EH (cell line): ENCODE results near the gene DNAJB9.
"Not testable (repeated sequence)": the region's sequence is repeated elsewhere in the genome, so short reads cannot be mapped to it uniquely, and the experiment has no call there.

Experiments used
- DNase-seq: peaks from one replicate; pipeline ENCODE4 v3.0.0-alpha.2; 2015; ENCODE audit warnings: low read depth

The DNAJB9 gene

DNA sequence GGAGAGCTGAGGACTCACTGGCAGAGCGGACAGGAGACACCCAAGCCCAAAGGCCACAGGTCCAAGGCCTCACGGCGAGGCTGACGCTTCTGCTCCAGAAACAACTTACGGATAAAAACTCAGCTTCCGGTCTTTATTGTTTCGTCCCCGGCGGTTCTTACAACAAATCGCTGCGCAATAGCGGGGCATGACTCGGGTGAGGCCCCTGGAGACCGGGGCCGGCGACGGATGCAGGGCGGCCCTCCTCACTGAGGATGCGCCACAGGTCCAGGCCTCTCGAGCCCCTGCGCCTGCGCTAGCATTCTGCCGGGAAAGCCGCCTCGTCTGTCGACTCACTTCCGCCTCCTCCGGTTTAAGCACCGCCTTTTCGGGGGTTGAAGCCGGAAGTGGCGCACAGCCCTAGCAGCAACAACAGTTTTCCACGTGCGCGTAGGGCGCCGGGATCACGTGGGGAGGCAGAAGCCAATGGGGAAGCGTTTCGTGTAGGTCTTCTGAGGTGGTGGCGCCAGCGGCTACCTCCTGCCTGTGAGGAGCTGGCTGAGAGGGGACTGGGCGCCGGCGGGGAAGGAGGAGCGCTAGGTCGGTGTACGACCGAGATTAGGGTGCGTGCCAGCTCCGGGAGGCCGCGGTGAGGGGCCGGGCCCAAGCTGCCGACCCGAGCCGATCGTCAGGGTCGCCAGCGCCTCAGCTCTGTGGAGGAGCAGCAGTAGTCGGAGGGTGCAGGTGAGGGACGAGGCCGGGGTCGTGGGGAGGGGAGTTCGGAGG, at the start of gene DNAJB9, which contains the start of gene THAP5:
Gene DNAJB9 (plus strand): TSS at position 494 of the 765 bp plus-strand sequence. CDS start 1,853 bp downstream, outside the sequence.
Gene THAP5 (minus strand): TSS at position 326 of the 765 bp plus-strand sequence. CDS start 137 bp downstream, at position 189.
- DNase-seq: peak; percentile 100

DNA sequence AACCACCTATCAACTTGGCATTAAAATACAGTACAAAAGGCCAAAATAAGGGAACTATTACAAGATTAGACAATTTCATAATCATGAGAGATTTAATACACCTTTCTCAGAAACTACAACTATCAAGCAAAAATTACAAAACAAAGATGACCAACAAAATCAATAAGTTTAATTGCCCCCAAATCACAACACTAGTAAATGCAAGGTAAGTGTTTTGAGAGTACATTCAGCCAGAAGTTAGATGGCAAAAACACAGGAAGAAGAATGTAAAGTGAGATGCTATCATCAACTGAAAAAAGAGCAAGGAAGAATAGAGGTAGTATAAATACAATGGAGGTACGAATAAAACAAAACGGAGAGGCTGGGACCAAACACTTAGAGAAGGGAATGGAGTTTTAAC, 46.9 kb upstream of the DNAJB9 start:
- no peak for DNase-seq

DNA sequence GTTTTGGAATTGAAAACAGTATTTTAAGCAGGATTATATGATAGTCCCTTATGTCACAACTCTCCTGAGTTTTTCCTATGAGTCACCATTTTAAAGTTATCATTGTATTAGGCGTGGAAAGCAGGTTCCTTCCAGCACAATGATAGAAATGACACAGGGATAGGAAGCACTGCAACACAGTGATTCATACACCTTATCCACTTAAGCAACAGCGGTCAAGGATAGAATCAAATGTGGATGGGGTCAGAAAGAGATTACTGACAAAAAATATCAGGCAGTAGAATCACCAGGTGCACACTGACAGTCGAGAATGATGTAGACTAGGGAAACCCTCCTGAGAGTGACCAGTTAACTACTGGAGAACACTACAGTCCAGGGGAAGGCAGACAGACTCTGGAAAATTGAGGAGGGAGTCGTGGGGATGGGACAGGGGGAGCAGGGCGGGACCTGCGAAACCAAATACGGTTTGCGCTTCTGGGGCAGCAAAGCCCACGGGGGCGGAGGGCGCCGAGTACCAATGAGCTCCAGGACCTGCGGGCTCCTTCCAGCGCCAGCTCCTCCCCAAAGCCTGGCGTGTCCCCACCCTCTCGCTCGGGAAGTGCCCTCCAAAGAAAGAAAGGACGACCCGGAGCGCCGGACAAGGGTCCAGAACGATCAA, 44.2 kb upstream of the DNAJB9 start:
- DNase-seq: peak; percentile 89

DNA sequence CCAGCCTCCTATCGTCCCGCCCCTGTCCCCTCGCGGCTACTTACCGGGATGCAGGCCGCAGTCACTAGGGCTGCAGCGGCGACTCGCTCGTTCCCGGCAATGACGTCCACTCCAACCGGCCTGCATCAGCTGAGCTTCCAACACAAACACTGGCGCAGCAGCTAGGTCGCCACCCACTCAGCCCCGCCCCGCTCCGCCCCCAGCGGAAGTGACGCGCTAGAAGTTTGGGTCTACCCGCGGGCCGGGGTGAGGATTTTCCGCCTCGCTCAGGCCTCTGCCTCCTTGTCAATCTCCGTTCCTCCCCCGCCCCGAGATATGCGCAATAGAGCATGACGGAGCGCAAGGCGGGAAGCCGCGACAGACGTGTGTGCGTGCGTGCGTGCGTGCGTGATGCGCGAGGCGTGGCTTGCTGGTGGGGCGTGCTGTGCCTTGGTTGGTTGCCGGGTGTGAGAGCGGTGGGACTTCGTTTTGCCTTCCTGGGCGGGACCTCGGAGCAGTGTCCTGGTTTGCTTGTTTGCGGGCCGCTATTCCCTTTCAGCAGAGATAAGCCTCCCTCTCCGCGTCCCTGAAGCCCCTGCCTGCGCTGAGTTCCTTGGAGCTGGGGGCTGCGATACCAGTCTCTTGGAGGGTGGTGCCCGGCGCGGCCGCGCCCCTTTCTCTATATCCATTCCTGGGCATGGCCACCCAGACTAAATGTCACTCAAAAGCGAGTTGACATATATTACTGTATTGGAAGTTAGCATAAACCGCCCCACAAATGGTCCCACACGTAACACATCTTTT, 43.5 kb upstream of the DNAJB9 start, which contains the start of gene PNPLA8:
Gene PNPLA8 (minus strand): TSS at position 151 of the 783 bp plus-strand sequence. CDS start 10,644 bp downstream, outside the sequence.
- peak; percentile 100 for DNase-seq

DNA sequence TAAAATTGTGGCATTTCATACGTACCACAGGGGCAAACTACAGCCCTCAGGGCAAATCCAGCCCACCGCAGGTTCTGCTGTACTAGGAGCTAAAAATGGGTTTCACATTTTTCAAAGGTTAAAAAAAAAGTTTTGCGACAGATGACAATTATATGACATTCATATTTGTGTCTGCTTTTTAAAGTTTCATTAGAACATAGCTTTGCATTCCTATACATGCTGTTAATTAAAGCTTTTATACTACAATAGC, 43.0 kb upstream of the DNAJB9 start:
- no peak for DNase-seq

DNA sequence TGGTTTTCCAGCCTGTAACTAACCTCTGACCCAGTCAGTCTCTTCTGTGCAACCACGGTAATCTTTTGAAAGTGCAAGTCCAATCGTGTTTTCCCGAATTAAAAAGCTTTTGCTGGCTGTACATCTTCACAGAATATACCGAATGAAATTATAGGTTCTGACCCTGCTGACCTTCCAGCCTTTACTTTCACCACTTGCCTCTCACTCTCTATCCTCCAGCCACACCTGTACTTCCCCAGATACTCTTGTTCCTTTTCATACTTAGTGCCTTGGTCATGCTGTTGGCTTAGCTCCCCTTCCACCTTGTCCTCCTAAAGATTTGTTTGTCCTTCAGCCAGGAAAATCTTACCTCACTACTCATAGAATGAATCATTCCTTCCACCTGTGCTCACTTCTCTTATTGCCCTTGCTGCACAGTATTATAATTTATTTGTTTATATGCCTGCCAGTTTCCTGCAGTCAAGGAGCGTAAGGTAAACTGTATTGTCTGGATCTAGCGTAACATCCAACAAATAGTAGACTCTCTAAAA, 41.4 kb upstream of the DNAJB9 start:
- no peak for DNase-seq

DNA sequence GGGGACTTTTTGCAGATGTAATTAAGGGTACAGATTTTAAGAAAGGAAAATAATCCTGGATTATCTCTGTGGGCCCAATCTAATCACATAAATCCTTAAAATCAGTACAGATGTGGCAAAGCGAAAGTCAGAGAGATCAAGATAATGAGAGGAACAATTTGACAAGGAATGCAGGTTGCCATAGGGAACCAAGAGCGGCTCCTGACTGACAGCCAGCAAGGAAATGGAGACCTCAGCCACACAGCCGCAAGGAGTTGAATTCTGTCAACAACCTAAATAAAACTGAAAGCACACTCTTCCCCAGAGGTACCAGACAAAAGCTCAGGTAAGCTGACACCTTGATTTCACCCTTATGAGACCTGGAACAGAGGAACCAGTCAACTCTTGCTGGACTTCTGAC, 40.3 kb upstream of the DNAJB9 start:
- no peak for DNase-seq

DNA sequence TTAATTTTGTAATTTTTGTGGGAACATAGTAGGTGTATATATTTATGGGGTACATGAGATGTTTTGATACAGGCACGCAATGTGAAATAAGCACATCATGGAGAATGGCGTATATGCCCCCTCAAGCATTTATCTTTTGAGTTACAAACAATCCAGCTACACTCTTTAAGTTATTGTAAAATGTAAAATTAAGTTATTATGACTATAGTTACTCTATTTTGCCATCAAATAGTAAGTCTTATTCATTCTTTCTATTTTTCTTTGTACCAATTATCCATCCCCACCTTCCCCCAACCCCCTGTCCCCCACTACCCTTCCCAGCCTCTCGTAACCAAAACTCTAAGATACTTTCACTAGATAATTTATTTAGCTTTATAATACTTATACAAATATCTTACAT, 36.0 kb upstream of the DNAJB9 start:
- DNase-seq: no peak

DNA sequence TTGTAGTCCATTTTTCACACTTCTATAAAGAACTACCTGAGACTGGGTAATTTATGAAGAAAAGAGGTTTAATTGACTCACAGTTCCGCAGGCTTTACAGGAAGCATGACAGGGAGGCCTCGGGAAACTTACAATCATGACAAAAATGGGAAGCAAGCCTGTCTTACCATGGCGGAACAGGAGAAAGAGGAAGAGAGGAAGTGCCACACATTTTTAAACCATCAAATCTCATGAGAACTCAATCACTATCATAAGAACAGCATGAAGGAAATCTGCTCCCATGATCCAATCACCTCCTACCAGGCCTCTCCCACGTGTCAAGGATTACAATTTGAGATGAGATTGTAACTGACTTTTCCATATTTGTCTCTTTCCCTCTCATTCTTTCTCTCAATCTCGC, 34.4 kb upstream of the DNAJB9 start:
- no peak for DNase-seq

DNA sequence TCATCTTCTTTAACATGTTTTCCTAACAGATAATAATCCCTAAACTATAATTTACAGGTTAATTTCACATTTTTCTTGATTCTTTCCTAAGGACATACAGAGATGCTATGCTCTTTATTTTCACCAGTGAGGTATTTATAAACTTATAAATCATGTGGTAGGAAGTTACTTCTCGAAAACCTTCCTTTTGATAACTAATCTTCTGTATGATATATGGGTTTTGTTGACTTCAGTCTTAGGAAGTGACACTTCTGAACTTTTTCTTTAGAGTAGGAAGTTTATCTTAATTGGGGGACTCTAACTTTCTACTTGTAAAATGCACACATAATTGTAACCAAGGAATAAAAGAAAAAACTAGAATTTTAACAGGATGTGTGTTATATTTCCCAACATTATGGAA, 33.9 kb upstream of the DNAJB9 start:
- DNase-seq: no peak

DNA sequence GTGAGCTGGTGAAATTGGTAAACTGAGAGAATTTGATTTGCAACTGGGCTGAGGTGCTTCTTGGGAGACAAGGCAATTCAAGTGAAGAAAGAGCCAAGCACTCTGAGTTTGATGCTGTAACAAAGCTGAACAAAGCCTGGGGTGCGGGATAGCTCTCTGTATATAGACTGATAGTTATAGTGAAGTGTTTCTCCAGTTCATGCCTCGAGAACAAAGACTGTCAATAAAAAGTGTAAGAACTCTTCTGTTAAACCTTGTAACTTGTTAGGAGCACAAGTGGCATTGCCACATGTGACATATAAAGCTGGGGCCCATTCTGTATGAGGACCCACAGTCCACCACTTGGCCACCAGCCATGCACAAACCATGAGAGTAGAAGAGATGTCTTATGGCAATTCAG, 32.4 kb upstream of the DNAJB9 start:
- no peak for DNase-seq

DNA sequence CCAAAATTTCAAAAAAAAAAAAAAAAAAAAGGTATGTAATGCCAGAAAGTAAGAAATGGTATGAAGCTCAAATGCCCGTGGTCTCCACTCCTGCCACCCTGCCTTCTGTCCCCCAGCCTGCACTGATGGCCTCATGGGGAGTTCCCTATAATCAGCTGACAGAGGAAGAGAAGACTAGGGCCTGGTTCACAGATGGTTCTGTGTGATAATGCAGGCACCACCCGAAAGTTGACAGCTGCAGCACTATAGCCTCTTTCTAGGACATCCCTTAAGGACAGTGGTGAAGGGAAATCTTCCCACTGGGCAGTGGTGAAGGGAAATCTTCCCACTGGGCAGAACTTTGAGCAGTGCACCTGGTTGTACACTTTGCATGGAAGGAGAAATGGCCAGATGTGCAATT, 31.4 kb upstream of the DNAJB9 start:
- not testable (repeated sequence) for DNase-seq

DNA sequence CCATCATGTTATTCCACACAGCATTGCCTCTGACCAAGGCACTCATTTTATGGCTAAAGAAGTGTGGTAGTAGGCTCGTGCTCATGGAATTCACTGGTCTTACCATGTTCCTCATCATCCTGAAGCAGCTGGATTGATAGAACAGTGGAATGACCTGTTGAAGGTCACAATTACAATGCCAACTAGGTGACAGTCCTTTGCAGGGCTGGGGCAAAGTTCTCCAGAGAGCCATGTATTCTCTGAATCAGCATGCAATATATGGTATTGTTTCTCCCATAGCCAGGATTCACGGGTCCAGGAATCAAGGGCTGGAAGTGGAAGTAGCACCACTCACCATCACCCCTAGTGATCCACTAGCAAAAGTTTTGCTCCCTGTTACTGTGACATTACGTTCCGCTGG, 31.0 kb upstream of the DNAJB9 start:
- not testable (repeated sequence) for DNase-seq

DNA sequence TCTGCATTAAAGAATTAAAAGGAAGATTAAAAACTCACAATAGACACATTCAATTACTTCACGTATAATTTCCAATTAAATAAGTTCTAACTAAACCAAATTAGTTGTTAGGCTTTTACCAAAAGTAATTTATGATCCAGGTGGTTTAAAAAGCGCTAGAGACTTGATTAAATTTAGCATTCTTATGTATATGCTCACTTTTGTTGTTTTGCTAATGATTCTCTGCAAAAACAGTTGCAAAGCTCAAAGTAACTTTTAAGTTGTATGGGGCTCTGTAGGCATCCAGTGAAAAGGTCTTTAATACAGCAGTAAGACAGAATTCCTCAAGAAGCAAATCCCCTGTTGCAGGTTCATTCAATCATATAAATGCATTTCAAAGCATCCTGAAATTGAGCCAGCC, 28.2 kb upstream of the DNAJB9 start:
- DNase-seq: no peak

DNA sequence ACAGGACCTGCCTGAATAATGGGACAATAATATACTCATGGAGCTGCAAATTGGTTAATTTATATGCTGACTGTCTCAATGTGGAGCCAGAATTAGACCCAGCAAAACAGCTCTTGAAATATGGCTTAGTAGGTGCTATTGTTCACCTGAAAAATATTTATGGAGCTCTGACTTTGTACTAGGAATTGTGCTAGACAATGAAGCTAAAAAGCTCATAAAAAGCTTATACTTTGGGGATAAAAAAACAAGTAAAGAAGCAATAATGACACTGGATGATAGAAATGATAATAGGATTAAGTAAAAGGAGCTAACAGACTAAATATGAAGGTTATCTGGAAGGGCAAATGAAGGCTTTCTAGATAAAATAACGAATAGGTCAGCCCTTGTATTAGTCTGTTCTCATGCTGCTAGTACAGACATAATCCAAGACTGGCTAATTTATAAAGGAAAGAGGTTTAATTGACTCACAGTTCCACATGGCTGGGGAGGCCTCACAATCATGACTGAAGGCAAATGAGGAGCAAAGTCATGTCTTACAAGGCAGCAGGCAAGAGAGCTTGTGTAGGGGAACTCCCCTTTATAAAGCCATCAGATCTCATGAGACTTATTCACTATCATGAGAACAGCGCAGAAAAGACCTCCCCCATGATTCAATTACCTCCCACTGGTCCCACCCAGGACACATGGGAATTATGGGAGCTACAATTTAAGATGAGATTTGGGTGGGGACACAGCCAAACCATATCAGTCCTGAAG, 21.4 kb upstream of the DNAJB9 start:
- DNase-seq: not testable (repeated sequence)

DNA sequence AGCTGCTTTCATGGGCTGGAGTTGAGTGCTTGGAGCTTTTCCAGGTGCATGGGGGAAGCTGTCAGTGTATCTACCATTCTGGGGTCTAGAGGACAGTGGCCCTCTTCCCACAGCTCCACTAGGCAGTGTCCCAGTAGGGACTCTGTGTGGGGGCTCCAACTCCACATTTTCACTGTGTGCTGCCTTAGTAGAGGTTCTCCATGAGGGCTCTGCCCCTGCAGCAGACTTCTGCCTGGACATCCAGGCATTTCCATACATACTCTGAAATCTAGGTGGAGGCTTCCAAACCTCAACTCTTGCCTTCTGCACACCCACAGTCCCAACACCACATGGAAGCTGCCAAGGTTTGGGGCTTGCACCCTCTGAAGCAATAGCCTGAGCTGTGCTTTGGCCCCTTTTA, 13.0 kb upstream of the DNAJB9 start:
- not testable (repeated sequence) for DNase-seq

DNA sequence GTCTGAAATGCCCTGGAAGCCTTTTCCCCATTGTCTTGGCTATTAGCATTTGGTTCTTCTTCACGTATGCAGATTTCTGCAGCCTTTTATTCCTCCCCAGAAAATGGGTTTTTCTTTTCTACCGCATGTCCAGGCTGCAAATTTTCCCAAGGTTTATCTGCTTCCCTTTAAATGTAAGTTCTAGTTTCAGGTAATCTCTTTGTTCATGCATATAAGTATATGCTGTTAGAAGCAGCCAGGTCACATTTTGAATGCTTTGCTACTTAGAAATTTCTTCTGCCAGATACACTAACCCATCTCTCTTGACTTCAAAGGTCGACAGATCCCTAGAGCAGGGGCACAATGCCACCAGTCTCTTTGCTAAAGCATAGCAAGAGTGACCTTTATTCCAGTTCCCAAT, 12.5 kb upstream of the DNAJB9 start:
- no peak for DNase-seq

DNA sequence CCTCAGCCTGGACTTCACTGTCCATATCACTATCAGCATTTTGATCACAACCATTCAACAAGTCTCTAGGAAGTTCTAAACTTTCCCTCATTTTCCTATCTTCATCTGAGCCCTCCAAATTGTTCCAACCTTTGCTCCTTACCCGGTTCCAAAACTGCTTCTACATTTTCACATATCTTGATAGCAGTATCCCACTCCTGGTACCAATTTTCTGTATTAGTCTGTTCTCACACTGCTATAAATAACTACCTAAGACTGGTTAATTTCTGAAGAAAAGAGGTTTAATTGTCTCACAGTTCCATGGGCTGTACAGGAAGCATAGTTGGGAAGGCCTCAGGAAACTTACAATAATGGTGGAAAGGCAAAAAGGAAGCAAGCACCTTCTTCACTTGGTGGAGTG, 12.1 kb upstream of the DNAJB9 start:
- no peak for DNase-seq

DNA sequence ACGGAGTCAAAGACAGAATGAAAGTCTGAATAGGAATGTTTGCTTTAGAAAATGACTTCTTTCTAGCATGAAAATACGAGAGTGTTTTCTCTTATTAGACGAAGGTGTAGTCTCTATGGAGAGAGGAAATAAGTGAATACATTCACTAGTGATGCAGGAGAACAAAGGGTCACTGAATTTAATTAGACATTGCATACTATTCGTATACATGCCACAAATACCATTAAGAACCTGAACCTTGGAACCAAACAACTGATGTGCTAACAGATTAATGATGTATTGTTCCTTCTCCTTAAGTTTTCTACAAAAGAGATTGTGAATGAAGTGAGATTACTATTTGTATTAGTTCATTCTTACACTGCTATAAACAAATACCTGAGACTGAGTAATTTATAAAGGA, 10.4 kb upstream of the DNAJB9 start:
- no peak for DNase-seq

DNA sequence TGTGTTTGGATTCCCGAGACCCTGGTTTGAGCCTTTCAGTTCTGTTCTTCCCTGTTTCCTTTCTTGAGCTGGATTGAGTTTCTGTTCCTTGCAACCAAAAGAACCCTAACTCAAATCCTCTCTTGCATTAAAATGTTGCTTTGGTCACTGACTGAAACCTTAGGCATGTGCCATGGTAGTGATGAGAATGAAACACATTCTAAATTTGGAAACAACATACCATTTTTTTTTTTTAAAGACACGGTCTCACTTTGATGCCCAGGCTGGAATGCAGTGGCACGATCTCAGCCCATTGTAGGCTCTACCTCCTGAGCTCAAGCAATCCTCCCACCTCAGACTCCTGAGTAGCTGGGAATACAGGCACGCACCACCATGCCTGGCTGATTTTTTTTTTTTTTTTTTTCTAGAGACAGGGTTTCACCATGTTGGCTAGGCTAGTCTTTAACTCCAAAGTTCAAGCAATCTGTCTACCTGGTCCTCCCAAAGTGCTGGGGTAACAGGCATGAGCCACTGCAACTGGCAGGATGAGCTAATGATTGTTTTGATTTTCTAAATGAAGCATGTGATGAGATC, 8.5 kb upstream of the DNAJB9 start:
- DNase-seq: peak; percentile 65

DNA sequence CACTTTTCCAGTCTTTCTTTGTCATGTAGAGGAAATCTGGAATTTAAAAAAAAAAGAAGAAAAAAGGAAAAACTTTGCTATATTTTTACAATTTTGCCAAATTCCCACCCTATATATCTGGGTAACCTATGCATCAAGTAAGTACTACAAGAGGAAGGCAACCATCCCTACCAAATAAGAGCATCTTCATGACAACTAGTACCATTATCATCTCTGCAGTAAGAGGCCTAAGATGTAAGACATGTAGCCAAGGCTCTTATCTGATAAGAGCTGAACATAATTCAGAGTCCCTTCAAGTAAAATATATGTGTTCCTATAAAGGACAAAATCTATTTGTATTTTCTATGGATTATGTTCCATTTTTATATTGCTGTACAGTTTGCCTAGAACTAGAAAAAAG, 3.7 kb upstream of the DNAJB9 start:
- DNase-seq: no peak
